ENCODE data around the gene CLCNKB. TPM values are rescaled to one million over a fixed set of nuclear protein-coding genes. Genes with fewer than 3 reads are reported as not detected.
"Not testable (repeated sequence)": the region's sequence is repeated elsewhere in the genome, so short reads cannot be mapped to it uniquely, and the experiment has no call there.

Gene CLCNKB
- total RNA-seq, 4 donors from 2014 or later: 0.41 to 1.9 (median 1.2) TPM; not detected in 1

- intact Hi-C loops (cut with DNase I; ENCODE audit: low total_unique reads); H3K9me3 ChIP-seq: not testable (repeated sequence)
Measured at GRCh38 chr1:16033103-16033632, 10.4 kb upstream of the CLCNKB start.

DNA sequence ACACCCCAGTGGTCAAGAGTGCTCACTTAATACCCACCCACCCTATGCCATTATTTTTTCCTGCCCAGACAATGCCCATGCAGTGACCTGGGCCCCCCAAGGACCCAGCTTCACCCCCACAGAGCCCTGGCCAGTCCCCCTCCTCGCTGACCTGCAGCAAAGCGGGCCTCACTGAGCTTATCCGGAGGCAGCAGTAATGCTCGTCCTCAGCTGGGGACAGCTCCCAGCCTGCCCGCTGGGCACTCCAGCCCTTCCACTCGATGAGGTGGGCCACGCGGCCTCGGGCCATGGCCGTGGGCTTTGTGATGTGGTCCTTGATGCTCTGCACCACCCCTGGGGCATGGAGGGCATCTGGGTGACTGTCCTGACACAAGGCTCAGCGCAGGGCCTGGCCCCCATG lies 7.1 kb upstream of the CLCNKB start:
- H3K27ac ChIP-seq; DNase-seq; H3K9me3 ChIP-seq; H3K36me3 ChIP-seq; H3K4me1 ChIP-seq; H3K4me3 ChIP-seq; intact Hi-C loops (cut with DNase I; ENCODE audit: low total_unique reads); H3K27me3 ChIP-seq: not testable (repeated sequence)

More at GRCh38 chr1:16033103-16033632, 10.4 kb upstream of the CLCNKB start:
- DNase-seq, H3K4me3 ChIP-seq, H3K27me3 ChIP-seq, H3K36me3 ChIP-seq, H3K27ac ChIP-seq, H3K4me1 ChIP-seq: not testable (repeated sequence)
- TF ChIP-seq POLR2A (IDR thresholded peaks at IDR 0.05): peak in 1 of 2 donors; percentile 9

DNA sequence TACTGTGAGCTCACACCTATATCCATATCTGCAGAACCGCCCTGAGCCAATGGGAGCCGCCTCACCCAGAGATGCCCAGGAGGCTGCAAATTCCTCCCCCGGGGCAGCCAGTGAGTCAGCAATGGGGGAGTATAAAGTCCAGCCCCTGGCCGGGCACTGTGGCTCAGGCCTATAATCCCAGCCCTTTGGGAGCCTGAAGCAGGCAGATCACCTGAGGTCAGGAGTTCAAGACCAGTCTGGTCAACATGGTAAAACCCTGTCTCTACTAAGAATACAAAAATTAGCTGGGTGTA lies 5.0 kb upstream of the CLCNKB start:
- DNase-seq: no peak
- H3K27me3 ChIP-seq: no peaks in the 10 kb centered on the region
- H3K36me3 ChIP-seq: no peaks in the 10 kb centered on the region
- no peak overlapping the region for H3K4me3 ChIP-seq
- H3K4me1 ChIP-seq: no peaks in the 10 kb centered on the region
- intact Hi-C loops (cut with DNase I; ENCODE audit: low total_unique reads): no loop called here
- TF ChIP-seq CTCF (IDR thresholded peaks at IDR 0.05) (no peak), POLR2A (IDR thresholded peaks at IDR 0.05) (no peak)
- no peaks in the 10 kb centered on the region for H3K9me3 ChIP-seq
- H3K27ac ChIP-seq: no peak overlapping the region

- H3K27ac ChIP-seq; H3K4me3 ChIP-seq; DNase-seq; H3K27me3 ChIP-seq; H3K36me3 ChIP-seq; H3K9me3 ChIP-seq; intact Hi-C loops (cut with DNase I; ENCODE audit: low total_unique reads); H3K4me1 ChIP-seq: not testable (repeated sequence)
Measured at GRCh38 chr1:16039871-16040270, 3.7 kb upstream of the CLCNKB start.

DNA sequence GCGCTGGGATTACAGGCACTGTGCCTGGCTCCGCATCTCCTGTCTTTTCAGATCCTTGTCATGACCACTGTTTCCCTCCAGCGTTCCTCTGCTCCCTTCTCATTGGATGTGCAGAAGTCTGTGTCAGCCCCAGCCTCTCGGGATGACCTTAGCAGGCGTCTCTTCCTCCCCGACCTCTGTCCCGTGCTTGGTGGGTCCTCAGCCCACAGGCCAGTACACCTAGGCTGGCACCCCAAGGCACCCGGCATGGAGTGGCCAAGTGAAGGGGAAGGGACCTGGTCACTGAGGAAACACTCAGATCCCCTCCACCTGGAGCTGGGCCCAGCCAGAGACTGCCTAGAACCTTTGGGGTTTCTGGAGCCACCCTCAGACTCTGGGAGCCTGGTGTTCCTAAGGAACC lies 2.4 kb upstream of the CLCNKB start:
- Histone ChIP-seq H3K4me3 (no peak overlapping the region), H3K9me3 (no peaks in the 10 kb centered on the region), H3K36me3 (no peaks in the 10 kb centered on the region), H3K27ac (no peak overlapping the region), H3K27me3 (no peaks in the 10 kb centered on the region), H3K4me1 (no peaks in the 10 kb centered on the region)
- intact Hi-C loops (cut with DNase I; ENCODE audit: low total_unique reads): no loop called here
- no peak for DNase-seq
- TF ChIP-seq CTCF (IDR thresholded peaks at IDR 0.05) (no peak), POLR2A (IDR thresholded peaks at IDR 0.05) (no peak)

DNA sequence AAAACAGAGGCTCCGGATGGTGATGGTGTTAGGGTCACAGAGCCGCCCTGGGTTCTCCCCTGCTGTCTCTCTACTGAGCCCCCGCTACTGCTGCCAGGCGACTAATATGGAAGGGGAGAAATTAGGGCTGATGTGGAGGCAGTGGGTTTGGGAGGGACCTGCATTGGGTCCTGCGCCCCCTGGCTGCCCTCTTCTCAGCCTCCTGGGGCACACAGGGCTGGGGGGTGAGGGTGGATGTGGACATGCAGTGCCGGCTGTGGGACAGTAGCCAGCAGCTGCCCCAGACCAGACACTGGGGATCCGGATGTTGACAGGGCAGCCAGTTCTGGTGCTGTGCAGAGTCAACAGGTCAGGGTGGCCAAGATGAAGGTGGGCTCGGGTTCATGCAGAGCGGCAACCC lies 1.5 kb upstream of the CLCNKB start:
- Histone ChIP-seq H3K36me3 (no peaks in the 10 kb centered on the region), H3K4me1 (no peaks in the 10 kb centered on the region), H3K27me3 (no peaks in the 10 kb centered on the region), H3K27ac (no peak overlapping the region), H3K9me3 (no peaks in the 10 kb centered on the region), H3K4me3 (no peak overlapping the region)
- intact Hi-C loops (cut with DNase I; ENCODE audit: low total_unique reads): no loop called here
- no peak for DNase-seq
- TF ChIP-seq CTCF (IDR thresholded peaks at IDR 0.05) (no peak), POLR2A (IDR thresholded peaks at IDR 0.05) (no peak)

DNA sequence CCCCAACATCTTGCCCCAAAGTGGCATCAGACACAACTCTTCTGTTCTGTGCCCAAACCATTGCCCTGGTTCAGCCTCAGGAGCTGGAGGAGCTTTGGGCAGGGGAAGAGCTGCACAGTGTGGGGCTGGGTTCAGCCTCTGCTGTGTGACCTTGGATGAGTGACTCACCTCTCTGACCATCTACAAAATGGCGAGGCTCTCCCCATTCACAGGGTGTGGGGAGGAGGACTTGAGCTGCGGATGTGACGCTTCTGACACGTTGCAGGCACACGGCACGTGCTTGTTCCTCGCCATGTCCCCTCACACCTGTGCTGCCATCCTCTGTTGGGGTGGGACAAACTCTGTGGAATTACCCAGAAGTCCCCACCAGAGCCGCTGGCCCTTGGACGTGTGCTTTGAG lies 928 bp upstream of the CLCNKB start:
- H3K9me3 ChIP-seq; H3K36me3 ChIP-seq; H3K27me3 ChIP-seq; DNase-seq; H3K4me1 ChIP-seq; H3K27ac ChIP-seq; intact Hi-C loops (cut with DNase I; ENCODE audit: low total_unique reads); H3K4me3 ChIP-seq: not testable (repeated sequence)
